GOT3 (cell line): ENCODE results near the gene RPN2.

Experiments used
- DNase-seq: peaks from one replicate; lab custom pipeline; 2025; ENCODE audit warnings: mixed read lengths; lab: John Stamatoyannopoulos, UW

Gene RPN2

GRCh38 chr20:37266940-37267666 is 88.0 kb downstream of the RPN2 start:
- no peak for DNase-seq

GRCh38 chr20:37267667-37268313 is 88.7 kb downstream of the RPN2 start:
- no peak for DNase-seq

- no peak for DNase-seq
Observed at GRCh38 chr20:37270576-37271420, 91.7 kb downstream of the RPN2 start.

GRCh38 chr20:37271421-37271768 is 92.3 kb downstream of the RPN2 start:
- no peak for DNase-seq

GRCh38 chr20:37273988-37274387 is 94.9 kb downstream of the RPN2 start:
- DNase-seq: no peak

- DNase-seq: no peak
Observed at GRCh38 chr20:37274851-37275524, 95.9 kb downstream of the RPN2 start.

GRCh38 chr20:37276494-37277252 is 97.5 kb downstream of the RPN2 start:
- no peak for DNase-seq

- no peak for DNase-seq
Observed at GRCh38 chr20:37277253-37277593, 98.1 kb downstream of the RPN2 start.

- DNase-seq: no peak
Observed at GRCh38 chr20:37278966-37279590, 99.9 kb downstream of the RPN2 start.

- DNase-seq: no peak
Observed at GRCh38 chr20:37279820-37280219, 100.7 kb downstream of the RPN2 start.

- DNase-seq: no peak
Observed at GRCh38 chr20:37280403-37280802, 101.3 kb downstream of the RPN2 start.

- no peak for DNase-seq
Observed at GRCh38 chr20:37282556-37282955, 103.4 kb downstream of the RPN2 start.

- DNase-seq: no peak
Observed at GRCh38 chr20:37283530-37284195, 104.5 kb downstream of the RPN2 start.

- DNase-seq: no peak
Observed at GRCh38 chr20:37284691-37285161, 105.6 kb downstream of the RPN2 start.

GRCh38 chr20:37285664-37286374 is 106.7 kb downstream of the RPN2 start:
- no peak for DNase-seq

- DNase-seq: no peak
Observed at GRCh38 chr20:37288091-37288490, 109.0 kb downstream of the RPN2 start.

- no peak for DNase-seq
Observed at GRCh38 chr20:37290158-37290810, 111.2 kb downstream of the RPN2 start.
